ENCODE results near the gene RIOK3. TPM values are rescaled to one million over a fixed set of nuclear protein-coding genes. Genes with fewer than 3 reads are reported as not detected.

The RIOK3 gene
- total RNA-seq, 1 donor from 2014 or later: 51.4 TPM

- DNase-seq: no peak
These were observed 78.8 kb downstream of the RIOK3 start for GRCh38 chr18:23531912-23532311.

Other genes starting within 250 kb of the RIOK3 start
- 28.8 and 33.1 TPM in 2 replicates for gene RMC1, start 50.2 kb downstream of the RIOK3 start, total RNA-seq
- 36.4 and 80.5 TPM in 2 replicates for gene NPC1, start 133.2 kb downstream of the RIOK3 start, total RNA-seq
- 4.1 and 4.2 TPM in 2 replicates for gene ANKRD29, start 209.6 kb downstream of the RIOK3 start, total RNA-seq
- 14.1 and 15.9 TPM in 2 replicates for gene LAMA3, start 236.2 kb downstream of the RIOK3 start, total RNA-seq